ENCODE measurements around the gene ITSN2. TPM values are rescaled to one million over a fixed set of nuclear protein-coding genes. Genes with fewer than 3 reads are reported as not detected.

ITSN2 gene
- total and polyA plus RNA-seq, 4 donors: 10.1 to 32.4 (median 21.6) TPM

DNA sequence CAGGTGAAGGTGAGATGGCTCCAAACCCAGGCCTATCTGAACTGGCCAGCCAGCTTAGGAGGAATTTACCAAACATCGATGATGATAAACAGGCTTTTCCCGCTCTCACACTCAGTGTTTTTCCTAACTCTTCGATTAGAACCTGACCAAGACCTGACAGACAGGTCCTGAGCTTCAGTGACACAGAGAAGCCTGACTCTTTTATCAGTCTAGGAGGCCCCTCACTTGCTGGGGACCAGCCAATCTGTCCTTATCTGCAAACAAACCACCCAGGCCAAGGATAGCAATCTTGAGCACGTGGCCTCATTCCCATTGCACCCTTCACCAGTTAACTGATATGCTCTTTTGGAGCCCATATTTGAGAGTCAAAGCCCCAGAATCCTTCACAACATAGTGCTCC is 1.9 kb upstream of the ITSN2 start:
- Histone ChIP-seq H3K4me3 (ENCODE audit: low read depth in 1 of 3, low read length in 3 of 3) (no peak overlapping the region), H3K36me3 (ENCODE audit: control insufficient read depth in 4 of 4, insufficient read depth in 3 of 4, low read depth in 1 of 4, low read length in 3 of 4) (no peaks in the 10 kb centered on the region), H3K27me3 (ENCODE audit: control insufficient read depth in 4 of 4, insufficient read depth in 4 of 4, low read length in 3 of 4) (no peaks in the 10 kb centered on the region), H3K9me3 (ENCODE audit: control insufficient read depth in 4 of 4, low read length in 3 of 4) (no peaks in the 10 kb centered on the region), H3K9ac (ENCODE audit: low read depth in 1 of 2, low read length in 2 of 2) (no peak overlapping the region), H3K27ac (ENCODE audit: low read depth in 1 of 2, low read length in 2 of 2) (no peak overlapping the region), H3K4me1 (ENCODE audit: control insufficient read depth in 4 of 4, insufficient read depth in 4 of 4, low read length in 3 of 4) (peaks cover 0 to 9% (median 1%) of the 10 kb centered on the region in 4 donors)
- DNase-seq (ENCODE audit: low spot score): no peak
- TF ChIP-seq, protein P1, sequence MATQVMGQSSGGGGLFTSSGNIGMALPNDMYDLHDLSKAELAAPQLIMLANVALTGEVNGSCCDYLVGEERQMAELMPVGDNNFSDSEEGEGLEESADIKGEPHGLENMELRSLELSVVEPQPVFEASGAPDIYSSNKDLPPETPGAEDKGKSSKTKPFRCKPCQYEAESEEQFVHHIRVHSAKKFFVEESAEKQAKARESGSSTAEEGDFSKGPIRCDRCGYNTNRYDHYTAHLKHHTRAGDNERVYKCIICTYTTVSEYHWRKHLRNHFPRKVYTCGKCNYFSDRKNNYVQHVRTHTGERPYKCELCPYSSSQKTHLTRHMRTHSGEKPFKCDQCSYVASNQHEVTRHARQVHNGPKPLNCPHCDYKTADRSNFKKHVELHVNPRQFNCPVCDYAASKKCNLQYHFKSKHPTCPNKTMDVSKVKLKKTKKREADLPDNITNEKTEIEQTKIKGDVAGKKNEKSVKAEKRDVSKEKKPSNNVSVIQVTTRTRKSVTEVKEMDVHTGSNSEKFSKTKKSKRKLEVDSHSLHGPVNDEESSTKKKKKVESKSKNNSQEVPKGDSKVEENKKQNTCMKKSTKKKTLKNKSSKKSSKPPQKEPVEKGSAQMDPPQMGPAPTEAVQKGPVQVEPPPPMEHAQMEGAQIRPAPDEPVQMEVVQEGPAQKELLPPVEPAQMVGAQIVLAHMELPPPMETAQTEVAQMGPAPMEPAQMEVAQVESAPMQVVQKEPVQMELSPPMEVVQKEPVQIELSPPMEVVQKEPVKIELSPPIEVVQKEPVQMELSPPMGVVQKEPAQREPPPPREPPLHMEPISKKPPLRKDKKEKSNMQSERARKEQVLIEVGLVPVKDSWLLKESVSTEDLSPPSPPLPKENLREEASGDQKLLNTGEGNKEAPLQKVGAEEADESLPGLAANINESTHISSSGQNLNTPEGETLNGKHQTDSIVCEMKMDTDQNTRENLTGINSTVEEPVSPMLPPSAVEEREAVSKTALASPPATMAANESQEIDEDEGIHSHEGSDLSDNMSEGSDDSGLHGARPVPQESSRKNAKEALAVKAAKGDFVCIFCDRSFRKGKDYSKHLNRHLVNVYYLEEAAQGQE (IDR thresholded peaks at IDR 0.05): no peak
- TF ChIP-seq RXRA (IDR thresholded peaks at IDR 0.05) (no peak), NR2F2 (IDR thresholded peaks at IDR 0.05) (no peak), EGR1 (IDR thresholded peaks at IDR 0.05; ENCODE audit: low read depth in 2 of 2) (no peak), GABPA (IDR thresholded peaks at IDR 0.05 in 1 of 2, conservative IDR thresholded peaks at IDR 0.05 in 1 of 2) (no peak), JUND (IDR thresholded peaks at IDR 0.05) (no peak), YY1 (IDR thresholded peaks at IDR 0.05) (no peak), HNF4A (conservative IDR thresholded peaks at IDR 0.05) (no peak), FOXA2 (IDR thresholded peaks at IDR 0.05) (no peak), TAF1 (conservative IDR thresholded peaks at IDR 0.05) (no peak), FOXA1 (IDR thresholded peaks at IDR 0.05) (no peak), HNF4G (IDR thresholded peaks at IDR 0.05) (no peak), SP1 (IDR thresholded peaks at IDR 0.05) (no peak), RAD21 (IDR thresholded peaks at IDR 0.05) (no peak)
- TF ChIP-seq, protein P2, sequence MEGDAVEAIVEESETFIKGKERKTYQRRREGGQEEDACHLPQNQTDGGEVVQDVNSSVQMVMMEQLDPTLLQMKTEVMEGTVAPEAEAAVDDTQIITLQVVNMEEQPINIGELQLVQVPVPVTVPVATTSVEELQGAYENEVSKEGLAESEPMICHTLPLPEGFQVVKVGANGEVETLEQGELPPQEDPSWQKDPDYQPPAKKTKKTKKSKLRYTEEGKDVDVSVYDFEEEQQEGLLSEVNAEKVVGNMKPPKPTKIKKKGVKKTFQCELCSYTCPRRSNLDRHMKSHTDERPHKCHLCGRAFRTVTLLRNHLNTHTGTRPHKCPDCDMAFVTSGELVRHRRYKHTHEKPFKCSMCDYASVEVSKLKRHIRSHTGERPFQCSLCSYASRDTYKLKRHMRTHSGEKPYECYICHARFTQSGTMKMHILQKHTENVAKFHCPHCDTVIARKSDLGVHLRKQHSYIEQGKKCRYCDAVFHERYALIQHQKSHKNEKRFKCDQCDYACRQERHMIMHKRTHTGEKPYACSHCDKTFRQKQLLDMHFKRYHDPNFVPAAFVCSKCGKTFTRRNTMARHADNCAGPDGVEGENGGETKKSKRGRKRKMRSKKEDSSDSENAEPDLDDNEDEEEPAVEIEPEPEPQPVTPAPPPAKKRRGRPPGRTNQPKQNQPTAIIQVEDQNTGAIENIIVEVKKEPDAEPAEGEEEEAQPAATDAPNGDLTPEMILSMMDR (IDR thresholded peaks at IDR 0.05; ENCODE audit: low read depth, low read length, missing input control): no peak
- TF ChIP-seq, protein P3, sequence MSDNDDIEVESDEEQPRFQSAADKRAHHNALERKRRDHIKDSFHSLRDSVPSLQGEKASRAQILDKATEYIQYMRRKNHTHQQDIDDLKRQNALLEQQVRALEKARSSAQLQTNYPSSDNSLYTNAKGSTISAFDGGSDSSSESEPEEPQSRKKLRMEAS (IDR thresholded peaks at IDR 0.05): no peak
- TF ChIP-seq, protein P4, sequence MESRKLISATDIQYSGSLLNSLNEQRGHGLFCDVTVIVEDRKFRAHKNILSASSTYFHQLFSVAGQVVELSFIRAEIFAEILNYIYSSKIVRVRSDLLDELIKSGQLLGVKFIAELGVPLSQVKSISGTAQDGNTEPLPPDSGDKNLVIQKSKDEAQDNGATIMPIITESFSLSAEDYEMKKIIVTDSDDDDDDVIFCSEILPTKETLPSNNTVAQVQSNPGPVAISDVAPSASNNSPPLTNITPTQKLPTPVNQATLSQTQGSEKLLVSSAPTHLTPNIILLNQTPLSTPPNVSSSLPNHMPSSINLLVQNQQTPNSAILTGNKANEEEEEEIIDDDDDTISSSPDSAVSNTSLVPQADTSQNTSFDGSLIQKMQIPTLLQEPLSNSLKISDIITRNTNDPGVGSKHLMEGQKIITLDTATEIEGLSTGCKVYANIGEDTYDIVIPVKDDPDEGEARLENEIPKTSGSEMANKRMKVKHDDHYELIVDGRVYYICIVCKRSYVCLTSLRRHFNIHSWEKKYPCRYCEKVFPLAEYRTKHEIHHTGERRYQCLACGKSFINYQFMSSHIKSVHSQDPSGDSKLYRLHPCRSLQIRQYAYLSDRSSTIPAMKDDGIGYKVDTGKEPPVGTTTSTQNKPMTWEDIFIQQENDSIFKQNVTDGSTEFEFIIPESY (IDR thresholded peaks at IDR 0.05): no peak
- TF ChIP-seq, protein P5, sequence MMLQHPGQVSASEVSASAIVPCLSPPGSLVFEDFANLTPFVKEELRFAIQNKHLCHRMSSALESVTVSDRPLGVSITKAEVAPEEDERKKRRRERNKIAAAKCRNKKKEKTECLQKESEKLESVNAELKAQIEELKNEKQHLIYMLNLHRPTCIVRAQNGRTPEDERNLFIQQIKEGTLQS (IDR thresholded peaks at IDR 0.05): no peak
- 64% methylated on average over 4 of the region's 4 CpGs for WGBS
